GM23338 (cell line): ENCODE data around the gene ZNF648. TPM values are rescaled to one million over a fixed set of nuclear protein-coding genes. Genes with fewer than 3 reads are reported as not detected.

Source experiments
- ATAC-seq: fragments of 200-7000 bp; cut with Tn5 transposase; 3 replicates; pipeline ENCODE4 v1.9.1; 2020
- DNase-seq: peaks from one replicate; pipeline ENCODE4 v3.0.0-alpha.2; 2015; ENCODE audit warnings: low spot score
- H2AFZ ChIP-seq: fragments of 200-600 bp; sonication (generic); 2 replicates; pipeline ENCODE4 v1.8.0; 2016; ENCODE audit warnings: antibody characterized with exemption, mild to moderate bottlenecking, moderate library complexity
- H3F3A ChIP-seq: fragments of 200-600 bp; sonication (generic); replicated peaks from 2 replicates; pipeline ENCODE4 v1.8.0; 2017; ENCODE audit warnings: antibody characterized with exemption, mixed run types, low read depth
- H3K27ac ChIP-seq: fragments of 200-600 bp; sonication (generic); 2 replicates; pipeline ENCODE4 v1.6.1; 2016; ENCODE audit warnings: low read depth
- H3K27me3 ChIP-seq: fragments of 200-600 bp; sonication (generic); 2 replicates; pipeline ENCODE4 v1.8.0; 2016; ENCODE audit warnings: mild to moderate bottlenecking, mixed run types, moderate library complexity; ENCODE audit not compliant: insufficient read depth
- H3K36me3 ChIP-seq: fragments of 200-600 bp; sonication (generic); 2 replicates; pipeline ENCODE4 v1.8.0; 2016; ENCODE audit warnings: mild to moderate bottlenecking; ENCODE audit not compliant: insufficient read depth
- H3K4me1 ChIP-seq: fragments of 200-600 bp; sonication (generic); 2 replicates; pipeline ENCODE4 v1.8.0; 2016; ENCODE audit warnings: mild to moderate bottlenecking, moderate library complexity; ENCODE audit not compliant: insufficient read depth
- H3K4me2 ChIP-seq: fragments of 200-600 bp; sonication (generic); 2 replicates; pipeline ENCODE4 v1.7.1; 2017; ENCODE audit warnings: mixed run types
- H3K4me3 ChIP-seq: fragments of 200-600 bp; sonication (generic); 2 replicates; pipeline ENCODE4 v1.6.1; 2016; ENCODE audit warnings: mixed run types
- H3K79me2 ChIP-seq: fragments of 200-600 bp; sonication (generic); replicated peaks from 2 replicates; pipeline ENCODE4 v1.8.0; 2017; ENCODE audit warnings: mild to moderate bottlenecking; ENCODE audit not compliant: insufficient read depth
- H3K9me2 ChIP-seq: fragments of 200-600 bp; sonication (generic); 2 replicates; pipeline ENCODE4 v1.8.0; 2017; ENCODE audit not compliant: insufficient read depth
- H4K20me1 ChIP-seq: fragments of 200-600 bp; sonication (generic); replicated peaks from 2 replicates; pipeline ENCODE4 v1.8.0; 2017; ENCODE audit warnings: mild to moderate bottlenecking; ENCODE audit not compliant: insufficient read depth
- H3K27ac Mint-ChIP-seq: 2 replicates; pipeline ENCODE4 v1.8.0; 2020; ENCODE audit warnings: inconsistent platforms, mild to moderate bottlenecking, moderate library complexity, mixed read lengths
- H3K27me3 Mint-ChIP-seq: 3 replicates; pipeline ENCODE4 v1.8.0; 2022; ENCODE audit warnings: low read depth, mild to moderate bottlenecking, moderate library complexity, mixed read lengths, inconsistent platforms; ENCODE audit not compliant: insufficient read depth, poor library complexity
- H3K36me3 Mint-ChIP-seq: 3 replicates; pipeline ENCODE4 v1.8.0; 2021; ENCODE audit warnings: low read depth, mild to moderate bottlenecking, inconsistent platforms, moderate library complexity, mixed read lengths
- H3K4me1 Mint-ChIP-seq: 3 replicates; pipeline ENCODE4 v1.8.0; 2020; ENCODE audit warnings: mild to moderate bottlenecking, inconsistent platforms, mixed read lengths
- H3K4me3 Mint-ChIP-seq: 3 replicates; pipeline ENCODE4 v1.8.0; 2021; ENCODE audit warnings: moderate library complexity, mild to moderate bottlenecking, inconsistent platforms, mixed read lengths
- H3K9me3 Mint-ChIP-seq: 3 replicates; pipeline ENCODE4 v1.8.0; 2020; ENCODE audit warnings: moderate library complexity, mild to moderate bottlenecking, inconsistent platforms, mixed read lengths
- CREB1 ChIP-seq: fragments of 250-450 bp; sonication (Bioruptor Pico); IDR thresholded peaks from 2 replicates; pipeline ENCODE4 v1.5.0; 2020; ENCODE audit warnings: low read depth, mild to moderate bottlenecking, moderate library complexity
- CTCF ChIP-seq, 2 experiments: fragments of 200-600 bp in 1 of 2; sonication (generic) in 1 of 2; conservative IDR thresholded peaks; 2 replicates each; pipeline versions ENCODE4 v1.5.1 to v1.6.1; 2016 to 2017; ENCODE audit warnings: antibody characterized with exemption in 2 of 2, low read depth in 2 of 2, mild to moderate bottlenecking in 2 of 2, moderate library complexity in 1 of 2
- ETS1 ChIP-seq: IDR thresholded peaks from 2 replicates; pipeline ENCODE4 v1.6.1; 2016; ENCODE audit warnings: antibody characterized with exemption
- EZH2 ChIP-seq: fragments of 200-600 bp; sonication (generic); IDR thresholded peaks from one replicate; pipeline ENCODE4 v1.8.0; 2017; ENCODE audit warnings: antibody characterized with exemption, mild to moderate bottlenecking, low read depth; ENCODE audit not compliant: unreplicated experiment
- EZH2phosphoT487 ChIP-seq: fragments of 200-600 bp; sonication (generic); IDR thresholded peaks from one replicate; pipeline ENCODE4 v1.8.1; 2018; ENCODE audit warnings: antibody characterized with exemption; ENCODE audit not compliant: unreplicated experiment
- JUNB ChIP-seq: IDR thresholded peaks from one replicate; pipeline ENCODE4 v1.6.1; 2016; ENCODE audit warnings: antibody characterized with exemption; ENCODE audit not compliant: unreplicated experiment
- NANOG ChIP-seq: IDR thresholded peaks from 2 replicates; pipeline ENCODE4 v1.6.1; 2016; ENCODE audit warnings: antibody characterized with exemption, borderline replicate concordance
- POLR2AphosphoS5 ChIP-seq: IDR thresholded peaks from 2 replicates; pipeline ENCODE4 v1.6.1; 2016; ENCODE audit warnings: antibody characterized with exemption, low read depth
- REST ChIP-seq: IDR thresholded peaks from one replicate; pipeline ENCODE4 v1.6.1; 2018; ENCODE audit warnings: antibody characterized with exemption; ENCODE audit not compliant: unreplicated experiment
- STAT1 ChIP-seq: IDR thresholded peaks from one replicate; pipeline ENCODE4 v1.6.1; 2016; ENCODE audit warnings: antibody characterized with exemption; ENCODE audit not compliant: unreplicated experiment
- ZNF114 ChIP-seq: fragments of 250-450 bp; sonication (Bioruptor Pico); IDR thresholded peaks from 2 replicates; pipeline ENCODE4 v1.5.0; 2020; ENCODE audit warnings: mild to moderate bottlenecking, moderate library complexity
- ZNF331 ChIP-seq: fragments of 250-450 bp; sonication (Bioruptor Pico); IDR thresholded peaks from 2 replicates; pipeline ENCODE4 v1.5.0; 2020; ENCODE audit warnings: low read depth, mild to moderate bottlenecking, moderate library complexity
- polyA plus RNA-seq: library from polyadenylated mRNA; unstranded; fragments of >200 nt; fragmentation: Nextera tagmentation; extraction: Ambion mirVana; gene quantifications from 2 replicates; pipeline ENCODE4 v1.2.1, GENCODE V29; 2016
- total RNA-seq: library from RNA; depleted of rRNA; stranded (reverse); fragments of >200 nt; shearing (Covaris generic); gene quantifications from 2 replicates; pipeline ENCODE4 v1.2.3, GENCODE V29; 2014

ZNF648 gene
- total and polyA plus RNA-seq, 2 experiments from 2014 or later, result 0.24 to 1.2 TPM

- Histone ChIP-seq H3K36me3 (no peaks in the 10 kb centered on the region), H3K4me1 (peaks cover 24% of the 10 kb centered on the region; the same call in 1 of the 2 replicates), H3K79me2 (no peaks in the 10 kb centered on the region), H3K27ac (no peak overlapping the region), H4K20me1 (no peaks in the 10 kb centered on the region), H3K9me2 (peaks cover 17% of the 10 kb centered on the region), H2AFZ (no peak overlapping the region), H3F3A (no peaks in the 10 kb centered on the region), H3K4me2 (no peak overlapping the region), H3K4me3 (no peak overlapping the region), H3K27me3 (no peaks in the 10 kb centered on the region)
- Mint-ChIP-seq H3K36me3 (peaks cover 21% of the 10 kb centered on the region), H3K4me3 (no peak overlapping the region), H3K9me3 (peaks cover 21% of the 10 kb centered on the region; the same call in 2 of the 3 replicates), H3K4me1 (peaks cover 35% of the 10 kb centered on the region), H3K27ac (no peak overlapping the region), H3K27me3 (peaks cover 4% of the 10 kb centered on the region)
- ATAC-seq (no peak), DNase-seq (no peak)
- no peak for TF ChIP-seq JUNB
- no peak for TF ChIP-seq NANOG
- TF ChIP-seq REST, result no peak
Measured at GRCh38 chr1:182098301-182098700, 36.8 kb upstream of the ZNF648 start.

- no peak overlapping the region for H3K27ac Mint-ChIP-seq
- Histone ChIP-seq H4K20me1 (no peaks in the 10 kb centered on the region), H3K4me2 (no peak overlapping the region)
- TF ChIP-seq REST (no peak), NANOG (no peak), EZH2phosphoT487 (no peak), ZNF114 (CRISPR knock-in tag) (no peak), STAT1 (no peak), CREB1 (CRISPR knock-in tag) (no peak), EZH2 (no peak), ETS1 (no peak), ZNF331 (no peak), CTCF (conservative IDR thresholded peaks at IDR 0.05; ENCODE audit: low read depth in 2 of 2) (no peak), POLR2AphosphoS5 (no peak)
Measured at GRCh38 chr1:182095946-182096345, 34.4 kb upstream of the ZNF648 start.

More at GRCh38 chr1:182095946-182096345, 34.4 kb upstream of the ZNF648 start:
- H3K9me3 Mint-ChIP-seq, result peaks cover 21% of the 10 kb centered on the region; the same call in 2 of the 3 replicates
- H3K4me1 ChIP-seq, result peaks cover 15% of the 10 kb centered on the region; the same call in 1 of the 2 replicates
- DNase-seq (no peak), ATAC-seq (no peak)
- H3K36me3 Mint-ChIP-seq, result peaks cover 21% of the 10 kb centered on the region
- H3F3A ChIP-seq, result no peaks in the 10 kb centered on the region
- peaks cover 2% of the 10 kb centered on the region for H3K27me3 Mint-ChIP-seq
- H3K27ac ChIP-seq, result no peak overlapping the region
- H3K27me3 ChIP-seq, result no peaks in the 10 kb centered on the region
- H2AFZ ChIP-seq, result no peak overlapping the region
- no peak overlapping the region for H3K4me3 ChIP-seq
- H3K4me3 Mint-ChIP-seq, result no peak overlapping the region
- peaks cover 22% of the 10 kb centered on the region for H3K9me2 ChIP-seq
- H3K79me2 ChIP-seq, result no peaks in the 10 kb centered on the region
- peaks cover 16% of the 10 kb centered on the region for H3K4me1 Mint-ChIP-seq
- no peaks in the 10 kb centered on the region for H3K36me3 ChIP-seq
